PC-9 (cell line): ENCODE measurements around the gene TRIM26. TPM values are rescaled to one million over a fixed set of nuclear protein-coding genes. Genes with fewer than 3 reads are reported as not detected.

ENCODE experiments used
- BruUV-seq: library from RNA; stranded (reverse); fragments of 400-500 nt; replicated peaks from 2 replicates; lab custom pipeline; 2021; lab: Mats Ljungman, UMichigan
- CTCF ChIA-PET: fragments of 300-600 bp; sonication (Branson Sonifier 250); formaldehyde crosslinking; loops from one replicate; lab custom pipeline; 2022; ENCODE audit warnings: antibody characterized with exemption; lab: Charles Lee
- POLR2A ChIA-PET: fragments of 300-600 bp; sonication (Branson Sonifier 250); formaldehyde crosslinking; loops from one replicate; lab custom pipeline; 2022; ENCODE audit warnings: antibody characterized with exemption; ENCODE audit not compliant: unreplicated experiment; lab: Charles Lee
- DNase-seq, 2 experiments: peaks; one replicate each; pipeline versions ENCODE4 v3.0.0 to v3.0.0-alpha.2; 2015 to 2022; ENCODE audit warnings: mixed read lengths in 1 of 2
- H2AFZ ChIP-seq: fragments of 200-600 bp; sonication (generic); 2 replicates; pipeline ENCODE4 v1.8.1; 2017; ENCODE audit warnings: antibody characterized with exemption
- H3F3A ChIP-seq: fragments of 200-600 bp; sonication (generic); 2 replicates; pipeline ENCODE4 v1.8.1; 2017; ENCODE audit warnings: antibody characterized with exemption, mild to moderate bottlenecking, low read depth; ENCODE audit not compliant: insufficient read depth
- H3K27ac ChIP-seq: fragments of 200-600 bp; sonication (generic); 2 replicates; pipeline ENCODE4 v1.6.1; 2016; ENCODE audit warnings: mixed run types
- H3K27me3 ChIP-seq: fragments of 200-600 bp; sonication (generic); 2 replicates; pipeline ENCODE4 v1.6.1; 2016; ENCODE audit warnings: low read depth, mixed run types; ENCODE audit not compliant: insufficient read depth
- H3K36me3 ChIP-seq: fragments of 200-600 bp; sonication (generic); 2 replicates; pipeline ENCODE4 v1.6.1; 2016; ENCODE audit warnings: low read depth, mixed run types
- H3K4me1 ChIP-seq: fragments of 200-600 bp; sonication (generic); replicated peaks from 2 replicates; pipeline ENCODE4 v1.6.1; 2016; ENCODE audit warnings: mixed run types; ENCODE audit not compliant: insufficient read depth
- H3K4me2 ChIP-seq: fragments of 200-600 bp; sonication (generic); 2 replicates; pipeline ENCODE4 v1.6.1; 2017; ENCODE audit warnings: mixed run types
- H3K4me3 ChIP-seq: fragments of 200-600 bp; sonication (generic); 2 replicates; pipeline ENCODE4 v1.6.1; 2016; ENCODE audit warnings: mixed run types
- H3K79me2 ChIP-seq: fragments of 200-600 bp; sonication (generic); 2 replicates; pipeline ENCODE4 v1.6.1; 2017; ENCODE audit warnings: low read depth, mixed run types
- H3K9me2 ChIP-seq: fragments of 200-600 bp; sonication (generic); 2 replicates; pipeline ENCODE4 v1.8.1; 2017; ENCODE audit warnings: mild to moderate bottlenecking; ENCODE audit not compliant: insufficient read depth
- H3K9me3 ChIP-seq: fragments of 200-600 bp; sonication (generic); 2 replicates; pipeline ENCODE4 v1.8.1; 2016; ENCODE audit warnings: low read depth; ENCODE audit not compliant: insufficient read depth
- H4K20me1 ChIP-seq: fragments of 200-600 bp; sonication (generic); 2 replicates; pipeline ENCODE4 v1.8.1; 2017; ENCODE audit not compliant: insufficient read depth
- EZH2 ChIP-seq: fragments of 200-600 bp; sonication (generic); IDR thresholded peaks from 2 replicates; pipeline ENCODE4 v1.8.0; 2017; ENCODE audit warnings: antibody characterized with exemption, low read depth
- intact Hi-C: fragments of 100-400 bp; cut with micrococcal nuclease; formaldehyde crosslinking; loops from one replicate; pipeline ENCODE4 v1.10.0; 2022; ENCODE audit not compliant: unreplicated experiment
- total RNA-seq: library from RNA; stranded (reverse); gene quantifications from 2 replicates; pipeline ENCODE4 v1.2.3, GENCODE V29; 2021
- TF ChIP-seq, protein P1 (sequence below): fragments of 200-600 bp; sonication (generic); conservative IDR thresholded peaks from 2 replicates; pipeline ENCODE4 v1.6.1; 2017; ENCODE audit warnings: mixed run types, antibody characterized with exemption, mild to moderate bottlenecking, moderate library complexity

The TRIM26 gene
- total RNA-seq, 1 experiment from 2014 or later = 53.9 TPM

GRCh38 chr6:30163918-30164654 lies 49.1 kb downstream of the TRIM26 start:
- intact Hi-C loops = no loop called here
- ChIA-PET POLR2A (no interaction called here), CTCF (no interaction called here)
- DNase-seq = no peak
- Histone ChIP-seq H3K4me1 (no peaks in the 10 kb centered on the region), H3K27ac (no peak overlapping the region), H3K27me3 (peaks cover 8% of the 10 kb centered on the region), H3K4me3 (no peak overlapping the region), H3F3A (no peaks in the 10 kb centered on the region), H3K36me3 (no peaks in the 10 kb centered on the region), H3K79me2 (no peaks in the 10 kb centered on the region), H3K9me3 (no peaks in the 10 kb centered on the region), H3K4me2 (no peak overlapping the region), H2AFZ (no peak overlapping the region), H3K9me2 (no peaks in the 10 kb centered on the region), H4K20me1 (no peaks in the 10 kb centered on the region)
- BruUV-seq = no TSS peak
- no peak for TF ChIP-seq EZH2
- TF ChIP-seq, protein P1, sequence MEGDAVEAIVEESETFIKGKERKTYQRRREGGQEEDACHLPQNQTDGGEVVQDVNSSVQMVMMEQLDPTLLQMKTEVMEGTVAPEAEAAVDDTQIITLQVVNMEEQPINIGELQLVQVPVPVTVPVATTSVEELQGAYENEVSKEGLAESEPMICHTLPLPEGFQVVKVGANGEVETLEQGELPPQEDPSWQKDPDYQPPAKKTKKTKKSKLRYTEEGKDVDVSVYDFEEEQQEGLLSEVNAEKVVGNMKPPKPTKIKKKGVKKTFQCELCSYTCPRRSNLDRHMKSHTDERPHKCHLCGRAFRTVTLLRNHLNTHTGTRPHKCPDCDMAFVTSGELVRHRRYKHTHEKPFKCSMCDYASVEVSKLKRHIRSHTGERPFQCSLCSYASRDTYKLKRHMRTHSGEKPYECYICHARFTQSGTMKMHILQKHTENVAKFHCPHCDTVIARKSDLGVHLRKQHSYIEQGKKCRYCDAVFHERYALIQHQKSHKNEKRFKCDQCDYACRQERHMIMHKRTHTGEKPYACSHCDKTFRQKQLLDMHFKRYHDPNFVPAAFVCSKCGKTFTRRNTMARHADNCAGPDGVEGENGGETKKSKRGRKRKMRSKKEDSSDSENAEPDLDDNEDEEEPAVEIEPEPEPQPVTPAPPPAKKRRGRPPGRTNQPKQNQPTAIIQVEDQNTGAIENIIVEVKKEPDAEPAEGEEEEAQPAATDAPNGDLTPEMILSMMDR = no peak

DNA sequence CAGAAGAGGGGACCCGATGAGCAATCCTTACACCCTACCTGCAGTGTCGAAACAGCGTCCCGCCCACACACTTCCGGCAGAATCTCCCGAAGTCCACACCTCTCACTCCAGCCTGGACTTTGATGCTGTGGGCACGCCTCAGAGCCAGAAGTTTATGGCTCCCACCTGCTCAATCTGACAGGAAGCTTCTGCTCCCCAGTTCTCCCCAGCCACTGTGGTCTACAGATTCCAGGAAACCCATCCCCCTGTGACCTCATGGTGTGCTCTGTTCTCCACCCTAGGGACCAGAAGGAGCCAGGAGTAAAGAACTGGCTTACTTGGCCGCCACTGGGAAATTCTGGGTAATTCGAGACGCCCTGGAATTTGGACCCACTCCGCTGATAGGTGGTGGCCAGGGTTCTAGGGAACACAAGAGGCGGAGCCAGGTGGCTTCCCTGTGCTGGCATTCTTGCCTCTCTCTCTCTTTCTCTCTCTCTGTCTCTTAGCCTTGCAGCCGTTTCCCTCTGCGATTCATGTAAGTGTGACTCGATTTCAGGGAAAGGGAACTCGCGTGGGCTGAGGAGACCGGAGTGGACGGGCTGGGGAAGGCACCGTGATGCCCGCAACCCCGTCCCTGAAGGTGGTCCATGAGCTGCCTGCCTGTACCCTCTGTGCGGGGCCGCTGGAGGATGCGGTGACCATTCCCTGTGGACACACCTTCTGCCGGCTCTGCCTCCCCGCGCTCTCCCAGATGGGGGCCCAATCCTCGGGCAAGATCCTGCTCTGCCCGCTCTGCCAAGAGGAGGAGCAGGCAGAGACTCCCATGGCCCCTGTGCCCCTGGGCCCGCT lies 49.9 kb downstream of the TRIM26 start, which contains the start of gene TRIM15:
TSS of gene TRIM15 (plus strand) at position 457 of the 828 bp plus-strand sequence. CDS start at position 596, 139 bp downstream.
- Histone ChIP-seq H3K4me3 (no peak within 1 kb of the TSS), H3K27me3 (peaks cover 5% of the 10 kb centered on the region), H3F3A (no peaks in the 10 kb centered on the region), H3K4me2 (peak within 1 kb of the TSS; percentile 32; the same call in 1 of the 2 replicates), H2AFZ (no peak within 1 kb of the TSS), H4K20me1 (no peaks in the 10 kb centered on the region), H3K79me2 (no peaks in the 10 kb centered on the region), H3K9me3 (no peaks in the 10 kb centered on the region), H3K36me3 (no peaks in the 10 kb centered on the region), H3K9me2 (no peaks in the 10 kb centered on the region), H3K27ac (no peak within 1 kb of the TSS), H3K4me1 (no peaks in the 10 kb centered on the region)
- ChIA-PET POLR2A (interaction anchor here (0.5 kb wide), 1 partner anchor 14 kb away, joined by 5 read pairs; no protein-coding TSS in a partner anchor), CTCF (no interaction called here)
- intact Hi-C loops = no loop called here
- DNase-seq = peak in 1 of 2 experiments; percentile 31
- BruUV-seq = no TSS peak
- TF ChIP-seq EZH2 = no peak
- TF ChIP-seq, protein P1 = no peak

- TF ChIP-seq EZH2 = no peak
- TF ChIP-seq, protein P1 = no peak
- Histone ChIP-seq H2AFZ (no peak overlapping the region), H3K4me3 (no peak overlapping the region), H3K27me3 (no peaks in the 10 kb centered on the region; the same call in 1 of the 2 replicates), H4K20me1 (no peaks in the 10 kb centered on the region), H3F3A (no peaks in the 10 kb centered on the region), H3K79me2 (no peaks in the 10 kb centered on the region), H3K36me3 (no peaks in the 10 kb centered on the region), H3K4me2 (peak overlapping the region; percentile 32; the same call in 1 of the 2 replicates), H3K4me1 (no peaks in the 10 kb centered on the region), H3K9me3 (no peaks in the 10 kb centered on the region), H3K27ac (no peak overlapping the region), H3K9me2 (no peaks in the 10 kb centered on the region)
- ChIA-PET POLR2A (no interaction called here), CTCF (no interaction called here)
- BruUV-seq = no TSS peak
- intact Hi-C loops = no loop called here
- DNase-seq = peak in 1 of 2 experiments; percentile 6
These were observed 50.7 kb downstream of the TRIM26 start for GRCh38 chr6:30162265-30163089.
